Endothelial cell of umbilical vein (primary cell): ENCODE data around the gene OR6T1. TPM values are rescaled to one million over a fixed set of nuclear protein-coding genes. Genes with fewer than 3 reads are reported as not detected.

ENCODE experiments used
- BruUV-seq: library from RNA; stranded (reverse); fragments of 400-500 nt; replicated peaks from 2 replicates; lab custom pipeline; 2021; lab: Mats Ljungman, UMichigan
- CTCF ChIA-PET: fragments of 300-600, 350-600 bp; sonication (Branson Sonifier 250); formaldehyde crosslinking; loops from one replicate; lab custom pipeline; 2021; ENCODE audit warnings: antibody characterized with exemption, inconsistent platforms; lab: Charles Lee
- POLR2A ChIA-PET: fragments of 300-600, 350-600 bp; sonication (Branson Sonifier 250); formaldehyde crosslinking; loops from one replicate; lab custom pipeline; 2021; ENCODE audit warnings: antibody characterized with exemption, inconsistent platforms; lab: Charles Lee
- DNase-seq: peaks from one replicate; pipeline ENCODE4 v3.0.0-alpha.2; 2011; ENCODE audit warnings: low read depth, low spot score
- FAIRE-seq: peaks from 2 replicates; lab custom pipeline; 2011; peaks lifted over from hg19 to GRCh38; lab: Jason Lieb, UNC
- H2AFZ ChIP-seq: 2 replicates; pipeline ENCODE4 v1.6.0; 2012; ENCODE audit warnings: low read depth, low read length, control low read depth, inconsistent platforms
- H3K27ac ChIP-seq: 2 replicates; pipeline ENCODE4 v1.5.1; 2011; ENCODE audit warnings: low read depth, mild to moderate bottlenecking, control low read depth, low read length, moderate library complexity; ENCODE audit not compliant: insufficient read depth
- H3K27me3 ChIP-seq, 2 experiments: 2 replicates each; pipeline versions ENCODE4 v1.6.0 to v1.6.1; 2011; ENCODE audit warnings: low read length in 2 of 2, mixed read lengths in 1 of 2; ENCODE audit not compliant: control insufficient read depth in 2 of 2, insufficient read depth in 2 of 2
- H3K36me3 ChIP-seq, 2 experiments: 2 replicates in 1 of 2; 3 replicates in 1 of 2; pipeline ENCODE4 v1.5.1; 2011; ENCODE audit warnings: low read length in 2 of 2, mild to moderate bottlenecking in 1 of 2, moderate library complexity in 1 of 2; ENCODE audit not compliant: control insufficient read depth in 2 of 2, insufficient read depth in 2 of 2; ENCODE audit errors: extremely low read depth in 1 of 2
- H3K4me1 ChIP-seq: 3 replicates; pipeline ENCODE4 v1.5.1; 2011; ENCODE audit warnings: mild to moderate bottlenecking, low read length; ENCODE audit not compliant: control insufficient read depth, insufficient read depth; ENCODE audit errors: extremely low read depth
- H3K4me2 ChIP-seq: 2 replicates; pipeline ENCODE4 v1.6.1; 2011; ENCODE audit warnings: low read length, control low read depth, mixed read lengths; ENCODE audit not compliant: insufficient read depth
- H3K4me3 ChIP-seq, 3 experiments: fragments of 200-600 bp in 1 of 3; sonication (generic), shearing (Covaris generic) in 1 of 3; replicated peaks in 1 of 3; 2 replicates each; pipeline ENCODE4 v1.5.1; 2011 to 2016; ENCODE audit warnings: control low read depth in 3 of 3, low read length in 3 of 3, mild to moderate bottlenecking in 2 of 3, inconsistent platforms in 1 of 3, low read depth in 1 of 3, moderate library complexity in 1 of 3; ENCODE audit not compliant: insufficient read depth in 1 of 3
- H3K79me2 ChIP-seq: 2 replicates; pipeline ENCODE4 v1.6.0; 2012; ENCODE audit warnings: low read length, inconsistent platforms; ENCODE audit not compliant: control insufficient read depth, insufficient read depth
- H3K9ac ChIP-seq: replicated peaks from 2 replicates; pipeline ENCODE3; 2011; ENCODE audit warnings: low read length, control low read depth; ENCODE audit not compliant: insufficient read depth; ENCODE audit errors: extremely low read depth
- H3K9me1 ChIP-seq: replicated peaks from 3 replicates; pipeline ENCODE4 v1.6.0; 2011; ENCODE audit warnings: mild to moderate bottlenecking, low read length; ENCODE audit not compliant: control insufficient read depth, insufficient read depth; ENCODE audit errors: extremely low read depth
- H3K9me3 ChIP-seq: replicated peaks from 2 replicates; pipeline ENCODE4 v1.5.1; 2012; ENCODE audit warnings: low read length, inconsistent platforms; ENCODE audit not compliant: control insufficient read depth, insufficient read depth
- H4K20me1 ChIP-seq: replicated peaks from 2 replicates; pipeline ENCODE3; 2011; ENCODE audit warnings: mild to moderate bottlenecking, low read length; ENCODE audit not compliant: control insufficient read depth, insufficient read depth; ENCODE audit errors: extremely low read depth
- JUN ChIP-seq: IDR thresholded peaks from 2 replicates; pipeline ENCODE4 v1.6.1; 2011; ENCODE audit warnings: borderline replicate concordance, low read depth; ENCODE audit not compliant: insufficient read length, insufficient read depth
- dilution Hi-C: fragments of 300-500 bp; cut with MboI; formaldehyde crosslinking; loops from one replicate; pipeline ENCODE4 v1.15.0; 2019; ENCODE audit warnings: low sequenced_read_pairs; ENCODE audit not compliant: extremely low pct_ligation_motif_present
- intact Hi-C: fragments of 100-400 bp; cut with micrococcal nuclease; formaldehyde crosslinking; loops from one replicate; pipeline ENCODE4 v1.10.0; 2022
- polyA plus RNA-seq, 4 experiments: library from polyadenylated mRNA; depleted of rRNA in 3 of 4; stranded (reverse) in 3 of 4; unstranded in 1 of 4; fragments of >200 nt; gene quantifications; 2 replicates each; pipeline versions ENCODE4 v1.2.1 to v1.2.3, GENCODE V29; 2011 to 2012; ENCODE audit warnings: missing spikeins in 1 of 4
- total RNA-seq: library from RNA; stranded (reverse); gene quantifications from 2 replicates; pipeline ENCODE4 v1.2.3, GENCODE V29; 2021
- TF ChIP-seq, protein P1 (sequence below), 2 donors: IDR thresholded peaks; 1 replicate in 1 of 2; 2 replicates in 1 of 2; pipeline ENCODE4 v1.5.1; 2011; ENCODE audit warnings: low read length in 2 of 2, mild to moderate bottlenecking in 2 of 2, moderate library complexity in 2 of 2, control low read depth in 1 of 2, inconsistent platforms in 1 of 2, low read depth in 1 of 2; ENCODE audit not compliant: insufficient read depth in 1 of 2; ENCODE audit errors: extremely low read depth in 1 of 2
- TF ChIP-seq, protein P2 (sequence below): IDR thresholded peaks from 2 replicates; pipeline ENCODE4 v1.6.1; 2011; ENCODE audit not compliant: insufficient read depth, insufficient read length

Gene OR6T1
- total and polyA plus RNA-seq, 2 donors (not counting 3 experiments of a cell fraction or from before 2014, with no cell fraction given): not detected

DNA sequence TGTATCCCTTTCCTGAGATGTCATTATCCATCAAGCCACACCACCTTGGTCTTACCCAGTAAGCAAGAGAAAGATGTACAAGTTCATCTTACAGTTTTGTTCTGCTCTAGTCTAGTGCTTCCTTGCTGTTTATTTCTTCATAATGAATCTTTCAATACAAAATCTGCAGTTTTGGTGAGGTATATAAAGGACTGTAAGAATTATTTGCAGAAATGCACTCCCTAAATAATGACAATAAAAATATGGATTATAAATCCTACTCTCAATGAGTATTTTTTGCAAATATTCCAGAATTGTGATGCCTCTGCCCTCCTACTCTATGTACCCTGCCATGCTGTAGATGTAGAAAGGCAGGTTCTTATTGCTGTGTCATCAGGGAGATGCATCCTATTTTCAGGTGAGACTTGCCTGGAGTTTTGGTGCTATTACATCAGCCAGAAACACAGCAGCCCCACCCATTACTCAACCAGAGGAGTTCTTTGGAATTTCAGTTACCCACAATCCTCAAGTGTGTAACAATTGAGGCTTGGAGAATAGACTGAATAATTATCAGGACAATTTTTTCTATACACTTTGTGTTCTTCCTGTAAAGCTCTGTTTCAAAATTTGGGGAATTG, 34.2 kb upstream of the OR6T1 start, which contains the start of gene OR10S1:
OR10S1 (minus strand) TSS at position 51 of the 617 bp plus-strand sequence. CDS start 117 bp downstream, outside the sequence.
- dilution Hi-C loops: no loop called here
- H3K27me3 ChIP-seq: no peaks in the 10 kb centered on the region
- no peaks in the 10 kb centered on the region for H3K36me3 ChIP-seq
- BruUV-seq: no TSS peak
- H3K9me1 ChIP-seq: no peaks in the 10 kb centered on the region
- H3K9me3 ChIP-seq: no peaks in the 10 kb centered on the region
- ChIA-PET CTCF (no interaction called here), POLR2A (no interaction called here)
- no peak for FAIRE-seq
- no peak within 1 kb of the TSS for H2AFZ ChIP-seq
- no peak within 1 kb of the TSS for H3K27ac ChIP-seq
- no peak within 1 kb of the TSS for H3K9ac ChIP-seq
- H3K79me2 ChIP-seq: no peaks in the 10 kb centered on the region
- H3K4me1 ChIP-seq: peaks cover 22% of the 10 kb centered on the region
- no peak within 1 kb of the TSS for H3K4me2 ChIP-seq
- TF ChIP-seq, protein P1, sequence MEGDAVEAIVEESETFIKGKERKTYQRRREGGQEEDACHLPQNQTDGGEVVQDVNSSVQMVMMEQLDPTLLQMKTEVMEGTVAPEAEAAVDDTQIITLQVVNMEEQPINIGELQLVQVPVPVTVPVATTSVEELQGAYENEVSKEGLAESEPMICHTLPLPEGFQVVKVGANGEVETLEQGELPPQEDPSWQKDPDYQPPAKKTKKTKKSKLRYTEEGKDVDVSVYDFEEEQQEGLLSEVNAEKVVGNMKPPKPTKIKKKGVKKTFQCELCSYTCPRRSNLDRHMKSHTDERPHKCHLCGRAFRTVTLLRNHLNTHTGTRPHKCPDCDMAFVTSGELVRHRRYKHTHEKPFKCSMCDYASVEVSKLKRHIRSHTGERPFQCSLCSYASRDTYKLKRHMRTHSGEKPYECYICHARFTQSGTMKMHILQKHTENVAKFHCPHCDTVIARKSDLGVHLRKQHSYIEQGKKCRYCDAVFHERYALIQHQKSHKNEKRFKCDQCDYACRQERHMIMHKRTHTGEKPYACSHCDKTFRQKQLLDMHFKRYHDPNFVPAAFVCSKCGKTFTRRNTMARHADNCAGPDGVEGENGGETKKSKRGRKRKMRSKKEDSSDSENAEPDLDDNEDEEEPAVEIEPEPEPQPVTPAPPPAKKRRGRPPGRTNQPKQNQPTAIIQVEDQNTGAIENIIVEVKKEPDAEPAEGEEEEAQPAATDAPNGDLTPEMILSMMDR (IDR thresholded peaks at IDR 0.05; ENCODE audit: extremely low read depth in 1 of 2, insufficient read depth in 1 of 2, low read depth in 1 of 2, low read length in 2 of 2): no peak
- TF ChIP-seq JUN: no peak
- no peaks in the 10 kb centered on the region for H4K20me1 ChIP-seq
- intact Hi-C loops: no loop called here
- no peak within 1 kb of the TSS for H3K4me3 ChIP-seq
- no peak for DNase-seq

DNA sequence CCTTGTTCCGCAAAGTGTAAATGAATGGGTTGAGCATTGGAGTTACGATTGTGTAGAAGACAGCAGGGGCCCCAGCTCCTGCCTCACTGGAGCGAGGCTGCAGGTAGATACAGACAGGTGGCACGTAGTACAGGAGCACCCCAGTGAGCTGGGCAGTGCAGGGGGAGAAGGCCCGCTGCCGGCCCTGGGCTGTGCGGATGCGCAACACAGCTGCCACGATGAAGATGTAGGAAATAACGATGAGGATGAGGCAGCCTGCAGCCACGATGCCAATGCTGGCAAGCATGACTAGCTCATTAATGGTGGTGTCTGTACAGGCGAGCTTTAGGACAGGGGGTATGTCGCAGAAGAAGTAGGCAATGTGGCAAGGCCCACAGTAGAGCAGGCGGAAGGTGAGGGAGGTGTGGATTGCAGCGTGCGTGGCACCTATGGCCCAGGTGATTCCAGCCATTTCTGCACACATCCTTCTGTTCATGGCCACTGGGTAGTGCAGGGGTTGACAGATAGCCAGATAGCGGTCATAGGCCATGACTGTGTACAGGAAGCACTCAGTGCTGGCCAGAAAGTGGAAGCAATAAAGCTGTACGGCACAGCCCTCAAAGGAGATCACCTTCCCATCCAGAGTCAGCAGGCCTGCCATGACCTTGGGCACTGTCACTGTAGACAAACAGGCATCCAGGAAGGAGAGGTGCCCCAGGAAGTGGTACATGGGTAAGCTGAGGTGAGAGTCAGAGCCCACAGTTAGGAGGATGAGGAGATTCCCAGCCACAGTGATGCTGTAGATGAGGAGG, 33.3 kb upstream of the OR6T1 start:
- Histone ChIP-seq H3K9me1 (no peaks in the 10 kb centered on the region), H3K27ac (no peak overlapping the region), H3K4me3 (no peak overlapping the region), H4K20me1 (no peaks in the 10 kb centered on the region), H3K36me3 (no peaks in the 10 kb centered on the region), H3K4me2 (no peak overlapping the region), H3K79me2 (no peaks in the 10 kb centered on the region), H2AFZ (no peak overlapping the region), H3K4me1 (peaks cover 24% of the 10 kb centered on the region), H3K9me3 (no peaks in the 10 kb centered on the region), H3K9ac (no peak overlapping the region), H3K27me3 (no peaks in the 10 kb centered on the region)
- no peak for DNase-seq
- dilution Hi-C loops (no loop called here), intact Hi-C loops (no loop called here)
- FAIRE-seq: no peak
- BruUV-seq: no TSS peak
- CTCF ChIA-PET: no interaction called here
- TF ChIP-seq, protein P2, sequence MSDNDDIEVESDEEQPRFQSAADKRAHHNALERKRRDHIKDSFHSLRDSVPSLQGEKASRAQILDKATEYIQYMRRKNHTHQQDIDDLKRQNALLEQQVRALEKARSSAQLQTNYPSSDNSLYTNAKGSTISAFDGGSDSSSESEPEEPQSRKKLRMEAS: no peak
- POLR2A ChIA-PET: no interaction called here
